Stimulated activated naive CD4-positive, alpha-beta T cell (primary cell): ENCODE measurements around the gene CINP.
A peak's percentile ranks its signal among the peaks of the same experiment; 100 is the strongest.
"Not testable (repeated sequence)": the region's sequence is repeated elsewhere in the genome, so short reads cannot be mapped to it uniquely, and the experiment has no call there.

Experiments used
- DNase-seq, 6 experiments: peaks; one replicate each; lab custom pipeline; 2025; lab: John Stamatoyannopoulos, UW

Gene CINP

DNA sequence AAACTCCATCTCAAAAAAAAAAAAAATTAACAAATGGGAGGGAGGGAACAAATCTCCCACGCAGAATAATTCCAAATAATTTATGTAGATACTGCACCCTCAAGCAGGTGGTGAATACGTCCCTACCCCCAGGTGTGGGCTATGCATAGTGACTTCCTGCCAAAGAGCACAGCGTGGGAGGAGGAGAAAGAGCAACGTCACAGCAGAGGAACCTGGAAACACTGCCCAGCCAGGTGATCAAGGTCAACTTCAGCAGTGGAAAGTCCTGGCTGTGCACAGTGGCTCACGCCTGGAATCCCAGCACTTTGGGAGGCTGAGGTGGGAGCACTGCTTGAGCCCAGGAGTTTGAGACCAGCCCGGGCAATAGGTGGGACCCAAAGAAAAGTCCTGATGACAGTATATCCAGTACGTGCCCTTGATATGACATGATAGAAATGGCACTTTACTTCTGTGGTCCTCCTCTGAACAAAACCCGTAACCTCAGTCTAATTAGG is 9.5 kb downstream of the CINP start:
- DNase-seq: no peak

DNA sequence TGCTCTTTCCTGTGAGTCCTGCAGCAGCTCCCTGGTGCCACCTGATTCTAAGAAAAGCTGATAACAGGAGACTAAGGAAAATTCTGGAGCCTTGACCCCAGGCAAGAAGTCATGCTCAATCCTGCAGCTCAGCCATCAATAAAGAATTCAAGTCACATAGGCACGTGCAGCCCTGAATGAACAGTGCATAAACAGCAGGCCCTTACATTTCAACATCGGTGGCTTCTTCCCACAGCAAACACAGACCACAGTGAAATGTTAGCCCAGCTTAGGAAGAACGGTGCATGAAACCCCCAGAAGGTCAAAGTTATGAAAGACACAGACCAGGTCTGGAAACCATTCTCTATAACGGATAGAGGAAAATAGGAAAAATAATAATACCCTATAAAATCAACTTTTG is 10.5 kb downstream of the CINP start:
- no peak for DNase-seq

DNA sequence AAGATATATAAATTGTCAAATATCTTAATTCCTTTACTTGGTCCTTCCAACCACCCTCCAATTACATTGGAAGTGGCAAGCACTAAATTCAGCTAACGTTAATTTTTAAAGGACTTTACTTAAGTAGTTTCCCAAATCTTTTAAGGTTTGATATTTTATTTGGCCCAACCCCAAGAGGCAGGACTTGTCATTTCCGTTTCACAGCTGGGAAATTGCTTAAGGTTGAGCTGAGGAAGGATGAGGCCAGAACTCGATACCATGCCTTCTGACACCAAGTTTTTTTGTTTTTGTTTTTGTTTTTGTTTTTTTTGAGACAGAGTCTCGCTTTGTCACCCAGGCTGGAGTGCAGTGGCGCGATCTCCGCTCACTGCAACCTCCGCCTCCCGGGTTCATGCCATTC is 11.1 kb downstream of the CINP start:
- DNase-seq: not testable (repeated sequence)

DNA sequence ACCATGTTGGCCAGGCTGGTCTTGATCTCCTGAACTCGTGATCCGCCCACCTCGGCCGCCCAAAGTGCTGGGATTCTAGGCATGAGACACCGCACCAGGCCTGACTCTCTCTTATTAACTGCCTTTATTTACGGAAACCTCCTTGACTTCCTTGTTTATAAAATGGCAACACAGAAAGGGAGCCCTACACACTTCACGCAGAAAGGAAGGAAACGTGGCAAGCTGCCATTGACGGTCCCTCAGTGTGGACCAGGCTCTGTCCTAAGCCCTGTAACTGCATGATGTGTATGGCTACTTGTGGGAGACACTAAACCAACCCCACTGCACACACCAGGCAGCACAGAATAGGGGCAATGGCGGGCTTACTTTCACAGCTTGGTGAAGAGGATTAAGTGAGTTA is 11.7 kb downstream of the CINP start:
- DNase-seq: no peak

DNA sequence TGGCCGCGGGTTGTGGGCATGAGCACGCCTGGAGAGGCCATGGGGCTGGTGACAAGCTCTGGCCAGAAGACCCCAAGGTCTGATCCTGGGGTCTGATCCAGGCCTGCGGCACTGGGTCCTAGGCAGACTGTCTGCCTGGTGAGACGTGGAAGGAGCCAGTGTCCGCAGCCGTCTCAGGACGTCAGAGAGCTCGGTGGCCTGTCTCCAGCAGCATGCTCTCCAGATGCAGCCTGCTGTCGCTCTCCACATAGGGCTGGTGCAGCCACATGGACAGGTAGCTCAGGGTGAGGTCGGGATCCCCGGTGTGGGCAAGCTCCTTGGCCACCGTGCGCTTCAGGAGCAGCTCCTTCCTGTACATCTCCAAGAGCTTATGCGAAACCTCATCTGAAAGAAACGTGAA is 14.3 kb downstream of the CINP start:
- no peak for DNase-seq

DNA sequence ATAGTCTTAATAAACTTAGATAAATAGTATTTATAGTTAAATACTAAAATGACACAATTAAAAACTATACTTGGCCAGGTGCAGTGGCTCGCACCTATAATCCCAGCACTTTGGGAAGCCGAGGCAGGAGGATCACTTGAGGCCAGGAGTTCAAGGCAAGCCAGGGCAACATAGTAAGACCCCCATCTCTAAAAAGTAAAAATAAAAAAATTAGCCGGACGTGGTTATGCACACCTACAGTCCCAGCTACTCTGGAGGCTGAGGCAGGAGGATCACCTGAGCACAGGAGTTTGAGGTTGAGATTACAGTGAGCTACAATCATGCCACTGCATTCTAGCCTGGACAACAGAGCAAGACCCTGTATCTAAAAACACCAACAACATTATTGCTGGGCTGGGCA is 16.0 kb downstream of the CINP start:
- DNase-seq: no peak

DNA sequence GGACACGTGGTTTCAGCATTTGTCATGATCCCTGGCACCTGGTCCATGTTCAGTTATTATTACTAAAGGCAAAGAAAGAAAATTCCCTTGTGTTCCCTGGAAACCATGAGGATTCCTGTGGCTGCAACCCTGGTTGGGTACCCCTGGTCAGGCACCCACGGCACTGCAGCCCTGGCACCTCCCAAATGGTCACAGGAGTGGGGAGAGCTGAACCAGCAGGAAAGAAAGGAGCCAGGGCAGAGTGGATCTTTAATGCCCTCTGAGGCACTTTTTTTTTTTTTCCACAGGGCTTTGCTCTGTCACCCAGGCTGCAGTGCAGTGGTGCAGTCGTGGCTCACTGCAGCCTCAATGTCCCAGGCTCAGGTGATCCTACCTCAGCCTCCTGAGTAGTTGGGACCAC is 17.5 kb downstream of the CINP start:
- no peak for DNase-seq

DNA sequence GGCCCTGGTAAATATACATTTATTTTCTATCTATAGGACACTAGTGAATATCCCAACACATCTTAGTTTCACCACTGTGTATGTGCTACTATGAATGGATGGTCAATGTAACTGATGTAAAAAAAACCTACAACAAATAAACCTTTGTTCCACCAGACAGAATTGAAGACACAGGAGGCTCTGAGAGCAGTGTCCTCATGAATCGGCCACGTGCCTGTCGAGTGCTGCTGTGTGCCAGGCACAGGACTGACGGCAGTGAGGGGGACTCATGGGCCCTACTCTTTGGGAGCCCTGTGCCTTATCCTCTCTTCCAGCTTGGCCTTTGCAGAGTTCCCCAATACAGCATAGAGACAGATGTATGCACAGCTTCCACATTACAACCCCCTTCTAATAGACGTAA is 18.2 kb downstream of the CINP start:
- DNase-seq: no peak

DNA sequence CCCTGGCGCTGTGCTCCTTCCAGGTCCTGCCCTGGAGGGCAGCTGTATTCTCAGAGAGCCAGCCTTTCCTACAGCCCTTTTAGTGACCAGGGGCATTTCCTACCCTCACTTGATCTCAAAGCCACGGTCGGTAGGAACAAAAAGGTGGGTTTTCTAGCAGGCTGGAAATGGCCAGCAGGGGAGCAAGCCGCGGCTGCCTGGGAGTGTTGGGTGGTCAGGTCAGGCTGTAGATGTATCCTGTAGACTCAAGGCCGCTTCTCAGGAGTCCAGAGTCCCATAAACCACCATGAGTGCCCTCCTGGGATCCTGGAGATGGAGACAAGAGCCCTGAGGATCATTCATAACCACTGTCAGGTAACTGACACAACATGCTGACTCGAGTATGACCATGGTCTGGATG is 18.6 kb downstream of the CINP start:
- no peak for DNase-seq

DNA sequence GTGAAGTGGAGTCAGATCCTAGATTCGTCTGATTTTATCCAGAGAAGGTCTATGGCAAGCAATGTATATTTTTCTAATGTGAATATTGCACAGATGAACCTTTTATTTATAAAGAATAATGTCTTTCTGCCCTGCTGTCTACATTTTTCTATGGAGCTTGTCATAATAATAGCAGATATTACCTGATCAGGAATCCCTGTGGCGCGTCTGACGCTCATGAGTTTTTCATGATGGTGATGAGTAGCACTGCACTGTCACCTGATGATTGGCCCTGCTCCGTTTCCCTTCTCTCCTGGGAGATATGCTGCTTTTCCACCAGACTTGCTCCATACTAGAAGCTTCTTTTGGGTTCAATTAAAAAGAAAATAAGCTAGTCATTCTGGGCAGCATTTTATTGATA is 20.5 kb downstream of the CINP start:
- no peak for DNase-seq

DNA sequence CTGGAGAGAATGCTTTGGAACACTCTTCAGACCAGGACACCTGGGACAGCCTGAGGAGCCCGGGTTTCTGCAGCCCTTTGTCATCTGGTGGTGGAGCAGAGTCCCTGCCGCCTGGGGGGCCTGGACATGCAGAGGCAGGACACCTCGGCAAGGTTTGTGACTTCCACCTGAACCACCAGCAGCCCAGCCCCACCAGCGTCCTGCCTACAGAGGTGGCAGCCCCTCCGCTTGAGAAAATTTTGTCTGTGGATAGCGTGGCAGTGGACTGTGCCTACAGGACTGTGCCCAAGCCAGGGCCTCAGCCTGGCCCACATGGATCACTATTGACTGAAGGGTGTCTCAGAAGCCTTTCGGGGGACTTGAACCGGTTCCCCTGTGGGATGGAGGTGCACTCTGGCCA is 21.1 kb downstream of the CINP start:
- no peak for DNase-seq

DNA sequence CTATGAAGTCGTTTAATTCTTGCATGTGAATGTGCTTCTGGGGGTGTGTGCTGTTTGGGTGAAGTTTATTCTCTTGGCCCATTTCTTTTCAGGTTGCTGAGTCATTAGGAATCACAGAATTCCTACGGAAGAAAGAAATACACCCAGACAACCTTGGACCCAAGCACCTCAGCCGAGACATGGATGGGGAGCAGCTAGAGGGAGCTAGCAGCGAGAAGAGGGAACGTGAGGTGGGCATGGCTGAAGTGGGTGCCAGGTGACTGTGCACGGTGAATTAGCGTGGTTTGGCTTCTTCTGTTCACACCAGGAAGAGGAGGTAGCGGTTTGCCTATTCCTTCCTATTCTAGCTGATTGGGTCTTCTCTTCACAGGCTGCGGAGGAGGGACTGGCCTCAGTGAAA is 24.0 kb downstream of the CINP start:
- DNase-seq: no peak

DNA sequence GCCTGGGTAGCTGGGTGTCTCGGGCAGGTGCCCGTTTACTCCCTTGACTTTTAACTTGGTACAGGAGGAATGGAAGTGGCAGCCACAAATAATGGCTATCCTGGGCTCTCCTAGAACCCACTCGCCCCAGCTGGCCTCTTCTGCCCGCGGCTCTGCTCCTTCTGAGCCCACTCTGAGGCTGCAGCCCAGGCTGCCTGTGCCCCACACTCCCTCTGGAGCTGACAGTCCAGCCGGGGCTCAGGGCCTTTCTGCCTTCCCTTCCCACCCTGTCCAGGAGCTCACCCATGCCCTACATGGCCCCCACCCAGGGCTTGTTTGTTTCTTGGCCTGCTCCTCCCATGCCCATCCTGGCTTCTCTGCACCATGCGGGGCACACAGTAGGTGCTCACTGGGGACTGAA is 27.5 kb downstream of the CINP start:
- DNase-seq: no peak

DNA sequence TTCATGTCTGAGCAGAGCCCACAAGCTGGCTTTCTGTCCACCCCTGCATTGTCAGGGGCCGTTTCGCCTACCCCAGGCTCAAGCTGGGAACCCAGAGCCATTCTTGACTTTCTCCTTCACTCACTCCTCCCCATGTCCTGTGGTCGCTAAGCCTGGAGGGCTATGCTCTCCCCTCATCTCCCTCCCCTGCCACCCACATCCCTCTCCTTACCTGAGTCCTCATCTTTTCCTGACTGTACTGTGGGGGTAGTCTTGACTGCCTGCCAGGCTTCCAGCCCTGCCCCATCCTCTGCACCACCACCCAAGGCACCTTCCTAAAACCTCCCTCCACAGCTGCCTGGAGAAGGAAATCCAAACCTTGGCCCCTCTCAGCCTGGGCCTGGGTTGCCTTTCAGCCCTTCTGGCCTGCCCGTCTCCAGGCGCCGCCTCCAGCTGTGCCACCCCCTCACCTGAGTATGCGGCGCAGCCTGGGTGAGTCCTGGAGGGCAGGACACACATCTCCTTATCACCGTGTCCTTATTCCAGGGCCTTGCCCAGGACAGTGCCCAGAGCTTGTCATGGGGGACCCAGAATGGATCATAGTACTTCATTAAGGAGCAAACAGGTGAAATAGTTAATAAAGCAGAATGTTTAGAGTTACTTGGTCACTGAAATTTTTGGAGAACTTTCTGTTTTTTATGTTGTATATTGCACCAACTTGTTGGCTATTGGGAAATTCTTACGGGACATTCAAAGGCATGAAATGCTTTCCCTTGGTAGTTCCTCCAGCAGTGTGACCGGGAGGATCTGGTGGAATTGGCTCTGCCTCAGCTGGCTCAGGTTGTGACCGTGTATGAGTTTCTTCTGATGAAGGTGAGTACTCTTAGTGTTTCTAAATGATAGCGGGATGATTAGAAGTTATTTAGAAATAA is 28.6 kb downstream of the CINP start:
- DNase-seq: no peak

DNA sequence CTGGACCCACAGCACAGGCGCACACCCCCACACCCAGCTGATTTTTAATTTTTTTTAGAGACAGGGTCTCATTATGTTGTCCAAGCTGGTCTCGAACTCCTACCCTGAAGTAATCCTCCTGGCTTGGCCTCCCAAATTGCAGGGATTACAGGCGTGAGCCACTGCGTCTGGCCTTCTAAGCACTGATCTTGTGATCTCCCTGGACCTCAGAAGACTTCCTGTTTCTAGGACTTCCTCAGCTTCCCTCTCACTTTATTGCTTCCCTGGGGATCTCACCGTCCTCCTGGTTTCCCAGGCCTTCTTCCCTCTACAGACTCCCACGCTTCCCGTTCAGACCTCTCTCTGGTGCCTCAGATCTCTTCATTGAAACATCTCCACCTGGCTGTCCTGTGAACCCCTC is 29.3 kb downstream of the CINP start:
- no peak for DNase-seq

DNA sequence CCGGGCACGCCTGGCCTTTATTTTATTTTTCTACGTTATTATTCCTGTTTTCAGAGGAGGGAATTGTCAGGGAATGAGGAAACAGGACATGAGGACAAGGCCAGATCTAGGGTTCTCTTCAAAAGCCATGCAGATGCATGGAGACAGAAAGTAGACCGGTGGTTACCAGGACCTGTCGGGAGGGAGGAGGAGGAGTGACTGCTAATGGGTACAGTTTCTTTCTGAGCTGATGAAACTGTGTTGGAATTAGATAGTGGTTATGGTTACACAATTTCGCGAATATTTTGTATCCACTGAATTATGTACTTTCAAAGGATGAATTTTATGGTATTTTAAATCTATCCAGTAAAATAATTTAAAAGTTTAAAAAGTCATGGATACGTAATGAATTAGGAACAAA is 31.9 kb downstream of the CINP start:
- no peak for DNase-seq

DNA sequence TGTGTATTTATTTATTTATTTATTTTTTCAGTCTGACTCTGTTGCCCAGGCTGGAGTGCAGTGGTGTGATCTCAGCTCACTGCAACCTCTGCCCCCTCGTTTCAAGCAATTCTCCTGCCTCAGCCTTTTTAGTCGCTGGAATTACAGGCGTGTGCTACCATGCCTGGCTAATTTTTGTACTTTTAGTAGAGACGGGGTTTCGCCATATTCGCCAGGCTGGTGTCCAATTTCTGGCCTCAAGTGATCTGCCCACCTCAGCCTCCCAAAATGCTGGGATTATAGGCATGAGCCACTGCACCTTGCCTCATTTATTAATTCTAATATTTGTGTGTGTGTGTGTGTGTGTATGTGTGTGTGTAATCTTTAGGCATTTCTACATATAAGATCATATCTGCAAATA is 33.3 kb downstream of the CINP start:
- DNase-seq: not testable (repeated sequence)

DNA sequence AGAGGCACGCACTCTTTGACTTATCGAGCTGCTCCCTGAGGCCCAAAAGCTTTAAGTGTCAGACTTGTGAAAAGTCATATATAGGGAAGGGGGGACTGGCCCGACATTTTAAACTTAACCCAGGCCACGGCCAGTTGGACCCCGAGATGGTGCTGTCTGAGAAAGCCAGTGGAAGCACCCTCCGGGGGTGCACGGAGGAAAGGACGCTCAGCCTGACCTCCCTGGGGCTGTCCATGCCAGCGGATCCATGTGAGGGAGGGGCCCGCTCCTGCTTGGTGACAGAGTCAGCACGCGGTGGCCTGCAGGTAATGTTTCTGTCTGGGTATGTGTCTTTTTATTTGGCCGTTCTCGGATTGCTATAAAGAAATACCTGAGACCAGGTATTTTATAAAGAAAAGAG is 36.1 kb downstream of the CINP start:
- DNase-seq: no peak

DNA sequence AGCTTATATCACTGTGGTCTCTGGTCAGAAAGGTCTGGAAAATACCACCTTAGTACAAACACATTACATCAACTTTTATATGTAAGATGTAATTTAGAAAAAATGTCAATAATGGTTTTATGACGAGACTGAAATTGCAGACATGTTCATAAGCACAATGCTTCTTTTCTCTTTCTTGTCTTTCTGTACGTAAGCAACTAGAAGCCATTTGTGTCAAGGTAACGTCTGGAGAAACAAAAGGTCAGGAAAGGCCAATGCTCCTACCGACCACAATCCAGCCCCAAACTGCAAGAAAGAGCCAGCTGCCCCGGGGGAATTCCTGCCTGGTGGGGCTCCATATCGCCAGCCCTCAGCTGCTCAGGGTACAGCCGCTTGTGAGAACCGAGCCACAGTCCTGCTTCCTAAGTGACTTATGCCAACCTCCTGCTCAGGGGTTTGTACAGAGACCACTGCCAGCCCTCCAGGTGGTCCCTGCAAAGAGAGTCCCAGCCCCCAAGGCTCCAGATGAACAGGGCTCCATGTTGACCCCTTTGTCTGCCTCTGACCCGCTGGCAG is 36.8 kb downstream of the CINP start:
- no peak for DNase-seq

DNA sequence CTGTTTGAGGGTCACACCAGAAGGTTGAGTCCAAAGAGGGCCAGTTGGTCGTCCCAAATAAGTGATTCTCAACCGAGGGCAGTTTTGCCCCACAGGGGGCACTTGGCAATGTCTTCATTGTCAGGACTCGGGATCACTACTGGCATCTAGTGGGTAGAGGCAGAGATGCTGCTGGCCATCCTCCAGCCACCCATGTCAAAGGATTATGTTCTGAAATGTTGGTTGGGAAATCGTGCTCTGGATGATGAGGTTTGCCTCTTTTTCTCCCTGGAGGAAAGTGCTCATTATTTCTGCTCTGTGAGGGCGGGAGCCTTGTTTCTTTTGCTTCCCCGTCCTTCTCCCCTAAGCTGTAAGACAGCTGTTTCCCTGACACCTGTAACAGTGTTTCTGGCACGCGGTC is 39.6 kb downstream of the CINP start:
- peak in 2 of 6 experiments; percentile 9 to 15 for DNase-seq

DNA sequence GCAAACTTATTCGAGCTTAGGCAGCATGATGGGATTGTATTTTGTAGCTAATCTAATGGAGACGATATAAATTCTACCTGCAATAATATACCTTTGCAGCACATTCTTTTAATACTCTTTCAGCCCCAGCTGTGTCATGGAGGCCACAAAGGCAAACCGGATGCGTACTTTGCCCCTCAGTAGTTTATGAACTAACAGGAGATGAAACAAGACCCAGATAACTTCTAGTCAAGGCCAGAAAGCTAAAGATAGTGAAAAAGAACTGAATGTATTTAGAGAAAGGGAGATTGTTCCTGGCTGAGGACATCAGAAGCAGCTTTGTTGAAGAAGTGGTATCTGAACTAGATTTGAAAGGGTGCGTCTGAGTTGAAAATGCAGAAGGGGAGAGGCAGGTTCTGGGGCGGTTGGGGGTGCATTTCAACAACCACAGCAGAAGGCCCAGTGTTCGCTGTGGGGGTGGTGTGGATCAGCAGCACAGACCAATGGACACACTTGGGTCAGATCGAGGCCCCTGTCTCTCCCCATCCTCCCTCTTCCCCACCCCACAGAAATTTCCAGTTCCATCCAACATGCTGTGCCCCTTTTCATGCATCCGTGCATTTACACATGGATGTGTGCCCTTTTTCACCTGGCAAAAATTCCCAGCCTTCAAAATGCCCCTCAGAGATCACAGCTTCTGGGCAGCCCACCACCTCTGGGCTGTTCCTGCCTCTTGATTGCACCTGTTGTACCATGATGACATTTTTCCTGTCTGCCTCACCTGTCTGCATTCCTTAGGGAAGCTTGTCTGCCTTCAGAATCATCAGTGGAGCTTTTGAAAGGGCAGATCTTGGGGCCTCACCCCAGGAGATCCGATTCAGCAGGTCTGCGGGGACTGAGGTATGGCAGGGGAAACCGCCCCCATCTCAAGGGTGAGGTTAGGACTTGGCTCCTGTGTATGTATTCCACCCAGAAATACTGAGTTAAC is 41.0 kb downstream of the CINP start:
- DNase-seq: no peak

DNA sequence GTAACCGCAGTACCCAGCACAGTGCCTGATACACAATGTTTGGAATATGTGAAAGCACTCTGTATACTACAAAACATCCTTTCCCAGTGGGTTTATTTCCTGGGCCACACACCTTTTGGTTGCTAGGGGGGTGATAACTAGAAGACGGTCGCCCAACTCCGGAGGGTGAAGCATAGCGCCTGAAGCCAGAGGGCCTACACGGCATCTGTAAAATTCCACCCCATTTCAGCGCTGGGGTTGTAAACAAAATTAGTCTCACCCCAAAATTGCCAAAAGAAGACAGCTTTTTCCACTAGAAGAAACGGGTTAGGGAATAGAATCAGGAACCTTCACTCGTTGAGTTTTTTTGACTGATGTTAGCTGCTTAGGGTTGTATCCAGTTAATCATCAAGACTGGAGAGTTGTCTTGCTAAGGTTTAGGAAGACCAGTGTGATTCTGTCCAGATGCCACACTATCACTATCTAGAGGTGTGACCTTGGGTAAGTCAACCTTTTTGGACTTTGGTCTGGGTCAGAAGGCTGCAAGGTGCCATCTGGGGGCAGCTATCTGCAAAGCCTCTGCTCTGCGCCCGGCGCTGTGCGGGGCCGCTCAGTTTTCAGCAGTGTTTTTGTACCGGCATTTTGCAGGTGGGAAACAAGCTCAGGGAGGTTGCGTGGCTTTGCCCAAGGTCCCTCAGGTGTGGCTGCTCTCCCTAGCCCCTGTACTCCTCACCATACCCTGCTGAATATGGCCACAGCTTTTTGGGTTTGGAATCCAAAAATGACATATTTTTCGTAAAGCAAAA is 41.8 kb downstream of the CINP start:
- DNase-seq: no peak
